Stimulated activated CD8-positive, alpha-beta memory T cell treated with anti-CD3 and anti-CD28 coated beads, Interleukin-15, amount 100 ng/mL, for 4 hours (primary cell): ENCODE measurements around the gene MCM9.

Source experiments
- DNase-seq, 2 donors: peaks; one replicate each; pipeline ENCODE4 v3.0.0-alpha.2; 2020; ENCODE audit warnings: low read depth in 2 of 2

MCM9 gene

DNA sequence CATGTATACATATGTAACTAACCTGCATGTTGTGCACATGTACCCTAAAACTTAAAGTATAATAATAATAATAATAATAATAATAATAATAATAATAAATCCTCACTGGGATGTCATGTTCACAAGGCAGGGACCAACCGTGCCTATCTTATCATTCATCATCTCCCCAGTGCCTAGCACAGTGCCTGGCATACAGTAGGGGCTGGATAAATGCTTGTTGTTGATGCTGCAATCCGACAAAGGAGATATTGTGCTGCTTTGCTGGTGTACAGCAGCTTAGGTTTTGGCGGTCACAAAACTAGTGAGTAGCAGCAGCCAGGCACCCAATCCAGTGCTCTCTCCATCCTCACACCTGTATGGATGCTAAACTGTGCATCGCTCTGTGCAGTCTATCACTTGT is 135.1 kb downstream of the MCM9 start:
- no peak for DNase-seq

GRCh38 chr6:118796548-118796947 is 138.4 kb downstream of the MCM9 start:
- DNase-seq = peak; percentile 15 to 47

- DNase-seq = no peak
These were observed 143.5 kb downstream of the MCM9 start for GRCh38 chr6:118791499-118791898.

- no peak for DNase-seq
These were observed 145.0 kb downstream of the MCM9 start for GRCh38 chr6:118789954-118790353.

DNA sequence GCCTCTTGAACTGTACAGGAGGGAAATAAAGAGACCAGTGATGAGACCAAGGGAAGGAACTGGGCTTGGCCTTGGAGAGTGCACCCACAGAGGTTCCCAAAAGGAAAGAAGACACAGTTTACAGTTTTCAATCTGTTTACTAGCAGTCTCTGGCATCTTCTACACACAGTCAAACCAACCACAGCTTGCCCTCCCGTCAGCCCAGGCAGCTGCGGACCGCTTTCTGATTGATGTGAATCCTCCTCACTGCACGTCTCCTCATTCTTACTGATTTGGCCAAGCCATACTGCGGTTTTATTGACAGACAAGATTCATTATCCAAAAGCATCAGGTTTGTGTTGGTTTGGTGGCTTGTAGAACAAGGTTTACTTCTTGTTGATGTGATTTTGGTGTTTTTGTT is 145.5 kb downstream of the MCM9 start:
- no peak for DNase-seq

DNA sequence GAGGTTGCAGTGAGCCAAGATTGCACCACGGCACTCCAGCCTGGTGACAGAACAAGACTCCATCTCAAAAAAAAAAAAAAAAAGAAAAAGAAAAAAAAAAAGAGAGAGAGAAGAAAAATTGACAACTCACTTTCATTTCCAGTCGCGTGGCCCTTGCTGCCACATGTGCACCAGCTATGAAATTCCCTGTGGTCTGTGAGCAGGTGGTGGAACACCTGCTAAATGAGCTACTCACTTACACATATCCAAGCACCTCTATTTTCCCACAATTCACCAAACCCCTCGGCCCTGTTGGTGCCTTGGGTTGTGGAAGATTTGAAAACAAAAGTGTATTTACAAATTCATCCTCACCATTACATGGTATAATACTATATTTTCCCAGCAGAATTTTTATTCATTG is 146.3 kb downstream of the MCM9 start:
- DNase-seq = no peak

DNA sequence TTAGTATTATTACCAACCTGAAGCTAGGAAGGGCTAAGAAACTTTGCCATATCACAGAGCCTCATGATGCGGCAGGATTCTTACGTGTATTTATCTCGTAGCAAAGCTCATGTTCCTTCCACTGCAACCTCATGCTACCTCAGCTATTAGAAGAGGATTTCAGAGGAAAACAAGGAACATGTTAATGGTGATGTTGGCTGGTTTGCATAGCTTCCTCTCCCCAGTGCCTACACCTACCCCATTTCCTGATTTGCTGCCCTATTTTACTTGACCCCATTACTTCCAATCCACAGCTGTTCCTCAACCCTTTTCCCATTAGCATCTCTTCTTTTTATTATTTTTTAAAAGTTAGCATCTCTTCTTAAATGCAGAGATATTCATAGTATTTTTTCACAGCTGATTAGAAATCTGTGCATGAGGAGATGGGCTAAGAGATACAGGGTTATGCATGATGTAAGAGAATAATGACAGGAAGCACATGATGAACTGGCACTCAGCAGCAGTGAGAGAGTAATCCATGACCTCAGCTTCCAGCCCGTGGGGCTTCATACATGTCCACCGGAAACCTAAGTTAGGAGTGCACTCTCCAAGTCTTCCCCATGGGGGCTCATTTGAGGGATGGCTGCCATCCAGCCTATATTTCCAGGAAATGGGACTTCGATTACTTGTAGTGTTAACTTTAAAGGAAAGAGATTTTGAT is 147.1 kb downstream of the MCM9 start:
- no peak for DNase-seq

DNA sequence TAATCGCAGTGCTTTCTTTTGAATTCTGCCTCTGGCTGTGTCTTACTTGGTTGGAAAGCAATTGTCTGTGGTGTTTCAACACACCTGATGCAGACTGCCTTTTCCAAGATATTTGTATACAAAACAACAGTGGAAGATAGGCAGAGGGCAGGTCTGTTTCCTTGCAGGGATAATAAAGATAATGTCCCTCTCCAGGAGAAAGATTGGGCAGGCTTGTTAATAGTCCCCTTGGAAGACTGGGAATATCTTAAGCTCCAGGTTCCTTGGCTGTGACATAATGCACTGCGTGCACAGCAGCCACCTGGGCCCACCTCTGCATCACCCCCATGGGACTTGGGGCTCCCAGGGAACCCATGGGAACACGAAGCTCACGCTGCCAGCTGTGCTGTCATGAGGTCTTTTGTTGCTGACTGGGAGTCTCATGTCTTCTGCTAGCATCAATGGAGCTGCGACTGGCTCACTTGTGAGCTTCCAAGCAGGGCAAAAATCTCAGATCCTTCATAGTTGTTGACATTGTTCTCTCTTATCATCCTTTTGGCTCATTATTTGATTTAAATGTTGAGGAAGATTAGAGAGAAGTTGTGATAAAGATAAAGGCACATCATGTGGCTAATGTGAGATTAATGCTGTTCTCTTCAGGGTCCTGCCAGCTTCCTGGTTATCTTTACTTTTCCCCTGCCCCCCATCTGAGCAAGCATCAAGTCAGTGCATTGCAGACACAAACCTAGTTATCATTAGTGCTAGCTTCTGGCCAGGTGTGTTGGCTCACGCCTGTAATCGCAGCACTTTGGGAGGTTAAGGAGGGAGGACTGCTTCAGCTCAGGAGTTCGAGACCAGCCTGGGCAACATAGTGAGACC is 148.1 kb downstream of the MCM9 start:
- DNase-seq = no peak

GRCh38 chr6:118785601-118786000 is 149.4 kb downstream of the MCM9 start:
- DNase-seq = no peak

- DNase-seq = no peak
These were observed 150.3 kb downstream of the MCM9 start for GRCh38 chr6:118784641-118785164.

- DNase-seq = no peak
These were observed 150.9 kb downstream of the MCM9 start for GRCh38 chr6:118783931-118784550.

DNA sequence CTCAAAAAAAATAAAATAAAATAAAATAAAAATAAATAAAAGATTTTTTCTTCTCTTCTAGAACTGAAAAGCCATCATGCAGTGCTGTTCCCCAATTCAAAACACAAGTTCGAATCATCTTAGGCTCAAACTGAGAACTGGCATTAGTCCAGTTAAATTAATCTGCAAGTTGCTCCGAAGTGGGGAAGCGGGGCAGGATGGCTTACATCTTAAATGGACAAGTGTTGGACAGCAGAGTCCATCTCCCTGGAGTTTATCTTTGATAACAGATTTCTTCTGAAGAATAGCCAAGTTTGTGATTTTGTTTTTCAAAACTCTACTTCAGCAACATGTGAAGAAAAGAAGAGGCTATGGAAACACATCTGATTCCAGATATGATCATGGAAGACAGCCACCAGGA is 152.3 kb downstream of the MCM9 start:
- no peak for DNase-seq

DNA sequence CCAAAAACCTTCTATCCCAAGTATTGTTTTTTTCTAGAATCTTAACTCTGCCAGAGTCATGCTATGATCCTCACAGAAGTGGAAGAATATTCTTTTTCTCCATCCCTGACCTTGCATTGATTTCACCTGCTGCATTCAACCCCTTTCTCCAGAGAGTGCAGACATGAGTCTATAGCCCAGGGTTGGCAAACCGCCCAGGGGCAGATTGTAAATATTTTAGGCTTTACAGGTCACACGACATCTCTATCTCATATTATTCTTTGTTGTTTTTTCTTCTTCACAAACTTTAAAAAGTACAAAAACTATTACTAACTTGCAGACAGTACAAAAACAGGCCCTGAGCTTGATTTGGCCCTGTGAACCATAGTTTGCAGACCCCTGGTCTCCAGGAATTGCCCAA is 153.1 kb downstream of the MCM9 start:
- DNase-seq = no peak

DNA sequence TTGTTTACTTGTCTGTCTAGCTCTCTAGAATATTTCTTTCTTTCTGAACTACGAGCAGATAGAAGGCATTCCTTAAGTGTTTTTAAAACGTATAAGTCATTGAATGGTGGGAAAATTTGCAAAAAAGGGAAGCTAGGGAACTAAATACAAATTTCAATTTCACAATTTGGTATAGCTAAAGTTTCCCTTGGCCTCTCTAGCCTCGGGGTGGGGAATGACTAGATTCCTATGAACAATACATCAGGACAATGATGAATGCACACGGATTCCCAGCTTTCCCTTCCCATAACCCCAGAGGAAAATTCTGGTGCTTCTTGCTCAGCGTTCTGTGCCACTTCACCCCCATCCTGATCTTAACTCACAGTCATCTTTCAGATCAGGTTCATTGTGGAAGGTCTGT is 154.3 kb downstream of the MCM9 start:
- no peak for DNase-seq

DNA sequence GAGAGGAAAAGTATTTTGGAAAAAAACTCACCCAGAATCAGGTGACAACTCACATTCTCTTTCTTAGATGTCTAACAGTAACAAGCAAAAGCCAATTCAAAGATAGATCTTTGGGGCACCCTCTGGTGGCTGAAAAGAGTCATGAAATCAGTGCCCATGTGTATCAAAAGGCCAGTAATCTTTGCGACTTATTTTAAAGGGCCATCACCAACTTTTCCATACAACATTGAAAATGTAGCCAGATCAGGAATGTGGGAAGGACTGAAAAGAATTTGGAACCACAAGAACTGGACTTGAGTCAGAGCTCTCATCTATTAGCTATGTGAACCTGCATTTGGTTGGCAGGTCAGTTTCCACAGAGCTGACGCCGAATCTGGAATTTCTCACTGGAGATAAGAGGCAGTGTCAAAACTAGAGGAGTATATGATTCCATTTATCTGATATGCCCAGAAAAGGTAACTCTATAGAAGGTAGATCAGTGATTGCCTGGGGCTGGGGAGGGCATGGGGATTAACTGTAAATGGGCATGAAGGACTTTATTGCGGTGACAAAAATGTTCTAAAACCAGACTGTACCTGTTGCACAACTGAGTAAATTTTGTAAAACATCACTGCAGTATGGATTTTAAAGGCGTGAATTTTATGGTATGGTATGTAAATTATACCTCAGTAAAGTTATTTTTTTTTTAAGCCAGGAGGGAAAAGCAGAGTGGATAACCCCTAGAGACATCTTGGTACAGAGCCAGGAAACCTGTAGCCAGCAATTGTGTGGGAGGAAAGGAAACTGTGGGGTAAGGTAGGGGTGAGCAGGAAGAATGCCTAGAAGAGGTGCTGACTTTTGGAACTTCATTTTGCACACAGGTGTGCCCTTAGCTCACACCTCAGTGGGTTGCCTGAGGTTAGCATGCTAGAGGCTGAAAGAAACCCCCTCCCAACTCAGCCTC is 158.1 kb downstream of the MCM9 start:
- DNase-seq = peak in 1 of 2 donors; percentile 53

GRCh38 chr6:118775381-118775780 is 159.6 kb downstream of the MCM9 start:
- no peak for DNase-seq

- no peak for DNase-seq
These were observed 160.4 kb downstream of the MCM9 start for GRCh38 chr6:118774581-118774980.

GRCh38 chr6:118772886-118773285 is 162.1 kb downstream of the MCM9 start:
- no peak for DNase-seq

- no peak for DNase-seq
These were observed 163.7 kb downstream of the MCM9 start for GRCh38 chr6:118771253-118771652.

- no peak for DNase-seq
These were observed 164.1 kb downstream of the MCM9 start for GRCh38 chr6:118770835-118771234.

GRCh38 chr6:118770112-118770788 is 164.7 kb downstream of the MCM9 start:
- no peak for DNase-seq
